Fibroblast of lung (primary cell): ENCODE data around the gene NIBAN1.

Experiments used
- CTCF ChIP-seq, 2 donors: IDR thresholded peaks in 1 of 2; conservative IDR thresholded peaks in 1 of 2; 1 replicate in 1 of 2; 2 replicates in 1 of 2; pipeline ENCODE4 v1.5.1; 2011 to 2012; ENCODE audit warnings: low read length in 2 of 2, control low read depth in 1 of 2, inconsistent platforms in 1 of 2, low read depth in 1 of 2, mild to moderate bottlenecking in 1 of 2
- EZH2 ChIP-seq: IDR thresholded peaks from 2 replicates; pipeline ENCODE4 v1.5.1; 2012; ENCODE audit warnings: low read length, control low read depth, mild to moderate bottlenecking; ENCODE audit errors: missing control alignments

- no peak for TF ChIP-seq CTCF (conservative IDR thresholded peaks at IDR 0.05 in 1 of 2, IDR thresholded peaks at IDR 0.05 in 1 of 2; ENCODE audit: low read depth in 1 of 2, low read length in 2 of 2)
- no peak for TF ChIP-seq EZH2
Observed at GRCh38 chr1:184994301-184994700, 20.0 kb upstream of the NIBAN1 start.
